HG03196 (cell line): ENCODE data around the gene CTDSPL.
"Not testable (repeated sequence)": the region's sequence is repeated elsewhere in the genome, so short reads cannot be mapped to it uniquely, and the experiment has no call there.

Source experiments
- ATAC-seq: cut with Tn5 transposase; IDR thresholded peaks from one replicate; pipeline ENCODE4 v1.9.1; 2021; ENCODE audit not compliant: unreplicated experiment

The CTDSPL gene

GRCh38 chr3:38031022-38031994, 169.6 kb downstream of the CTDSPL start:
- ATAC-seq = no peak

- ATAC-seq = no peak
Measured at GRCh38 chr3:38032328-38032865, 170.7 kb downstream of the CTDSPL start.

DNA sequence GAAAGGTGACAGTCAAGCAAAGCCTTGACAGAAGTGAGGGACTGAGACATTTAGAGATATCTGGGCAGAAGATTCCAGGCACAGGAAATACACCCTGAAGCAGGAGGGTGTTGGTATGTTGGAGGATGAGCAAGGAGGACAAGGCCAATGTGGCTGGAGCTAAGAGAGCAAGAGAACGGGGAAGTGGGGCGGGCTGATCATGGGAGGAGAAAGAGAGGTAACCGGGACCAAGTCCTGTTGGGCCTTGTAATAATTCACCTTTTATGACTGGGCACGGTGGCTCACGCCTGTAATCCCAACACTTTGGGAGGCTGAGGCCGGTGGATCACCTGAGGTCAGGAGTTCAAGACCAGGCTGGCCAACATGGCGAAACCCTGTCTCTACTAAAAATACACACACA, 171.9 kb downstream of the CTDSPL start:
- not testable (repeated sequence) for ATAC-seq
